Muscle of arm (tissue), 14 donors: ENCODE measurements around the gene IQUB. TPM values are rescaled to one million over a fixed set of nuclear protein-coding genes. Genes with fewer than 3 reads are reported as not detected.
"Not testable (repeated sequence)": the region's sequence is repeated elsewhere in the genome, so short reads cannot be mapped to it uniquely, and the experiment has no call there.

Source experiments
- DNase-seq: peaks from one replicate; pipeline ENCODE4 v3.0.0-alpha.2; 2013
- long read RNA-seq, 11 donors: transcript quantifications; one replicate each; lab custom pipeline, GENCODE V29; 2026
- polyA plus RNA-seq, 12 donors: library from polyadenylated mRNA; unstranded; fragments of 120-200 nt; gene quantifications; one replicate each; pipeline ENCODE4 v1.2.1, GENCODE V29; 2013; ENCODE audit not compliant: insufficient read length in 12 of 12

The IQUB gene
- under 1 TPM in 10 of 12 donors, not detected in 2; 0.27 to 0.53 (median 0.34) TPM for polyA plus RNA-seq
- long read RNA-seq, donor 1, result 0 reads
- long read RNA-seq, donor 2, result 0 reads
- long read RNA-seq, donor 3, result 0 reads
- long read RNA-seq, donor 4, result 0 reads
- long read RNA-seq, donor 5, result 0 reads
- long read RNA-seq, donor 6, result 0 reads
- long read RNA-seq, donor 7, result 0 reads
- long read RNA-seq, donor 8, result 0 reads
- long read RNA-seq, donor 9, result 0 reads
- long read RNA-seq, donor 10, result 0 reads
- long read RNA-seq, donor 11, result 0 reads

GRCh38 chr7:123534383-123535260 is at the start of gene IQUB:
TSS of gene IQUB (minus strand) at chr7:123534595. CDS start at chr7:123512340, 22,255 bp downstream.
- DNase-seq, result peak; percentile 96

- no peak for DNase-seq
Measured at GRCh38 chr7:123583821-123584220, 49.4 kb upstream of the IQUB start.

- no peak for DNase-seq
Measured at GRCh38 chr7:123581162-123581459, 46.7 kb upstream of the IQUB start.

GRCh38 chr7:123580406-123581161 is 46.2 kb upstream of the IQUB start:
- DNase-seq, result no peak

GRCh38 chr7:123579416-123579815 is 45.0 kb upstream of the IQUB start:
- no peak for DNase-seq

GRCh38 chr7:123573896-123574467 is 39.6 kb upstream of the IQUB start:
- no peak for DNase-seq

GRCh38 chr7:123573341-123573740 is 38.9 kb upstream of the IQUB start:
- no peak for DNase-seq

GRCh38 chr7:123571684-123572083 is 37.3 kb upstream of the IQUB start:
- DNase-seq, result no peak

- DNase-seq, result no peak
Measured at GRCh38 chr7:123571187-123571586, 36.8 kb upstream of the IQUB start.

- DNase-seq, result no peak
Measured at GRCh38 chr7:123570390-123571182, 36.2 kb upstream of the IQUB start.

- DNase-seq, result no peak
Measured at GRCh38 chr7:123569352-123570010, 35.1 kb upstream of the IQUB start.

- no peak for DNase-seq
Measured at GRCh38 chr7:123562121-123562520, 27.7 kb upstream of the IQUB start.

- DNase-seq, result no peak
Measured at GRCh38 chr7:123558289-123558874, 24.0 kb upstream of the IQUB start.

- peak; percentile 99 for DNase-seq
Measured at GRCh38 chr7:123557398-123558288, 23.2 kb upstream of the IQUB start, which contains the start of gene NDUFA5. TSS of gene NDUFA5 (minus strand) at chr7:123557818. CDS start at chr7:123557795, 23 bp downstream.

- DNase-seq, result peak; percentile 36
Measured at GRCh38 chr7:123557016-123557397, 22.6 kb upstream of the IQUB start.

GRCh38 chr7:123555484-123555883 is 21.1 kb upstream of the IQUB start:
- no peak for DNase-seq

GRCh38 chr7:123553159-123553558 is 18.8 kb upstream of the IQUB start:
- no peak for DNase-seq

- no peak for DNase-seq
Measured at GRCh38 chr7:123552641-123553040, 18.2 kb upstream of the IQUB start.

- not testable (repeated sequence) for DNase-seq
Measured at GRCh38 chr7:123552134-123552533, 17.7 kb upstream of the IQUB start.
